Measurements from ENCODE around the gene SPINK9. TPM values are rescaled to one million over a fixed set of nuclear protein-coding genes. Genes with fewer than 3 reads are reported as not detected.

Gene SPINK9
- polyA plus RNA-seq, 1 experiment = not detected

GRCh38 chr5:148333262-148333849 is 2.0 kb upstream of the SPINK9 start:
- POLR2A ChIA-PET = no interaction called here
- Histone ChIP-seq H3K36me3 (ENCODE audit: control insufficient read depth, insufficient read depth, low read length) (no peaks in the 10 kb centered on the region), H3K27me3 (ENCODE audit: control insufficient read depth, insufficient read depth, low read length) (no peaks in the 10 kb centered on the region), H3K4me3 (ENCODE audit: low read depth, low read length) (no peak overlapping the region)
- DNase-seq (ENCODE audit: low read depth) = no peak
- CTCF ChIA-PET = no interaction called here
- TF ChIP-seq, protein P1, sequence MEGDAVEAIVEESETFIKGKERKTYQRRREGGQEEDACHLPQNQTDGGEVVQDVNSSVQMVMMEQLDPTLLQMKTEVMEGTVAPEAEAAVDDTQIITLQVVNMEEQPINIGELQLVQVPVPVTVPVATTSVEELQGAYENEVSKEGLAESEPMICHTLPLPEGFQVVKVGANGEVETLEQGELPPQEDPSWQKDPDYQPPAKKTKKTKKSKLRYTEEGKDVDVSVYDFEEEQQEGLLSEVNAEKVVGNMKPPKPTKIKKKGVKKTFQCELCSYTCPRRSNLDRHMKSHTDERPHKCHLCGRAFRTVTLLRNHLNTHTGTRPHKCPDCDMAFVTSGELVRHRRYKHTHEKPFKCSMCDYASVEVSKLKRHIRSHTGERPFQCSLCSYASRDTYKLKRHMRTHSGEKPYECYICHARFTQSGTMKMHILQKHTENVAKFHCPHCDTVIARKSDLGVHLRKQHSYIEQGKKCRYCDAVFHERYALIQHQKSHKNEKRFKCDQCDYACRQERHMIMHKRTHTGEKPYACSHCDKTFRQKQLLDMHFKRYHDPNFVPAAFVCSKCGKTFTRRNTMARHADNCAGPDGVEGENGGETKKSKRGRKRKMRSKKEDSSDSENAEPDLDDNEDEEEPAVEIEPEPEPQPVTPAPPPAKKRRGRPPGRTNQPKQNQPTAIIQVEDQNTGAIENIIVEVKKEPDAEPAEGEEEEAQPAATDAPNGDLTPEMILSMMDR (IDR thresholded peaks at IDR 0.05; ENCODE audit: insufficient read depth, low read depth, low read length) = no peak

DNA sequence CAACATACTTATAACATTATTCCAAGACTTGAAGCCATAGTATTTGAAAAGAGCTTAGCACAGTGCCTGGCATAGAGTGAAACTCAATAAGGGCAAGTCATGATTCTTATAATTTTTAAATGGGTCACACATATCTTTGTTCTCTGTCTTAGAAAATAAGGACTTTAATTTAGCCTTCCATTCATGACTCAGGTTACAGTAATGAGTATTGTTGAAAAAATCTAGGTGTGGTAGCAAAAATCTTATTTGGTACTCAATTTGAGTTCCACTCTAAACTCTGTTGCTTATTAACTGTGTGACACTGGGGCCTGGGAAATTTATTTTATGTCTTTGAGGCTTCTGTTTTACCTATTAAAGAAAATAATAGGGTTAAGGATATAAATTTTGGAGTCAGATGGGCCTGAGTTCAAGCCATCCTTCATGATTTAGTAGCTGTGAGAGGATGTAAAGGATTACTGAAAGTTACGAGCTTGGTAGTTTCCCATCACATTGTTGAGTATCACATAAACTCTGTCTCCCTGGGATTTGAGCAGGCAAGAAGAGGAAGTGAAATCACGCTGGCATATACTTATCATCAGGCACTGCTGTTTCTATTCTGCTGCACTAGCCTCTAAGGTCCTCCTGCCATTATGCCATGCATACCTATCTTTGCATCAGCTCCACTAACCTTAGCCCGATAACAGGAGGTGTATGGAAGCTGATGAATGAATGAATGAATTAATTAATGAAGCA is 1.5 kb downstream of the SPINK9 start:
- no peaks in the 10 kb centered on the region for H3K36me3 ChIP-seq (ENCODE audit: control insufficient read depth, insufficient read depth, low read length)
- H3K27me3 ChIP-seq (ENCODE audit: control insufficient read depth, insufficient read depth, low read length) = no peaks in the 10 kb centered on the region
- H3K4me3 ChIP-seq (ENCODE audit: low read depth, low read length) = no peak overlapping the region
- ChIA-PET CTCF (interaction anchor here (1.0 kb wide), 1 partner anchor 15 kb away, joined by 4 read pairs; no protein-coding TSS in a partner anchor), POLR2A (no interaction called here)
- DNase-seq (ENCODE audit: low read depth) = no peak
- TF ChIP-seq, protein P1 (IDR thresholded peaks at IDR 0.05; ENCODE audit: insufficient read depth, low read depth, low read length) = no peak

DNA sequence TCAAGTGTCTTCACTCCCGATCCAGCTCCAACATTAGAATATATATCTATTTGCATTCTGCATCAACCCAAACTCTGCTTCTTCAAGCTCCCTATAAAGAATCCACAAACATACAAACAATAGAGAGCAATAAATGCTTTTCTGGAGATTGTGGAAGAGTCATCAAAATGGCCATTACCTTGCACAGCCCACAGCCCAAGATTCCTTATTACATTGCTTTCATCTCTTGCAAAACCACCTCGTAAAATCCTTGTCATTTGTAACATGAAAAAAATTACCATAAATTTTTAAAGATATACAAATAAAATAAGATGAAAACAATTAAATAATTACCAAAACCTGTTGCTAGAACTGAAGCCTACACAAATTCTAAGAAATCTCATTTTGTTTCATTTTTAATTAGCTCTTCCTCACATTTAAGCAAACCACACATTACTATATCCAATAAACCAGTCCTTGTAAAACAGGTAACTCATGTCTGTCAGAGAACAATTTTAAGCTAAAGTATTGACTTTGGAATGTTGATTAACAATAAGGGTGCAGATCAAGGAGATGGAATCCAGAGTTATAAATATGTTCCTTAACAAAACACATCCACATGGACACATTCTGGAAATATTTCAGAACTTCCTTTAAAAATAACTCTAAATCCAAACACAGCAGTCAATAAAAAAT is 7.1 kb downstream of the SPINK9 start:
- Histone ChIP-seq H3K27me3 (ENCODE audit: control insufficient read depth, insufficient read depth, low read length) (no peaks in the 10 kb centered on the region), H3K4me3 (ENCODE audit: low read depth, low read length) (no peak overlapping the region), H3K36me3 (ENCODE audit: control insufficient read depth, insufficient read depth, low read length) (no peaks in the 10 kb centered on the region)
- CTCF ChIA-PET = no interaction called here
- POLR2A ChIA-PET = no interaction called here
- DNase-seq (ENCODE audit: low read depth) = no peak
- TF ChIP-seq, protein P1 (IDR thresholded peaks at IDR 0.05; ENCODE audit: insufficient read depth, low read depth, low read length) = no peak

DNA sequence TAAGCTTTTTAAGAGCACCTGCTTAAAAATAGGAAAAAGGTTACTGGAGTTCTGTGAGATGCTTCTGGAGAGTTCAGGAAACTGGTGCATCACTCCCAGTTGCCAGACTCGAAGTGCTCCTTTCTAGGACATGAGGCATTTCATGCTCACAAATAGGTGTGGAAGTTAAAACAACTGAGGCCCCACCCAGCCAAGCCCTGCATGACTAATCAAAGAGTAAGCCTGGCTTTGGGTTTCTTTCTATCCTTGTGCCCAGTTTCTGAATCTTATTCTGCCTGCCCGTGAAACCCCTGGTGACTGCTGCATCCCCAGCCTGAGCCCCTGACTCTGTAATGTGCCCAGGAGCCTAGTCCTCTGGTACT is 7.7 kb downstream of the SPINK9 start:
- POLR2A ChIA-PET = no interaction called here
- TF ChIP-seq, protein P1 (IDR thresholded peaks at IDR 0.05; ENCODE audit: insufficient read depth, low read depth, low read length) = no peak
- no peak for DNase-seq (ENCODE audit: low read depth)
- H3K4me3 ChIP-seq (ENCODE audit: low read depth, low read length) = no peak overlapping the region
- CTCF ChIA-PET = no interaction called here
- H3K36me3 ChIP-seq (ENCODE audit: control insufficient read depth, insufficient read depth, low read length) = no peaks in the 10 kb centered on the region
- no peaks in the 10 kb centered on the region for H3K27me3 ChIP-seq (ENCODE audit: control insufficient read depth, insufficient read depth, low read length)

DNA sequence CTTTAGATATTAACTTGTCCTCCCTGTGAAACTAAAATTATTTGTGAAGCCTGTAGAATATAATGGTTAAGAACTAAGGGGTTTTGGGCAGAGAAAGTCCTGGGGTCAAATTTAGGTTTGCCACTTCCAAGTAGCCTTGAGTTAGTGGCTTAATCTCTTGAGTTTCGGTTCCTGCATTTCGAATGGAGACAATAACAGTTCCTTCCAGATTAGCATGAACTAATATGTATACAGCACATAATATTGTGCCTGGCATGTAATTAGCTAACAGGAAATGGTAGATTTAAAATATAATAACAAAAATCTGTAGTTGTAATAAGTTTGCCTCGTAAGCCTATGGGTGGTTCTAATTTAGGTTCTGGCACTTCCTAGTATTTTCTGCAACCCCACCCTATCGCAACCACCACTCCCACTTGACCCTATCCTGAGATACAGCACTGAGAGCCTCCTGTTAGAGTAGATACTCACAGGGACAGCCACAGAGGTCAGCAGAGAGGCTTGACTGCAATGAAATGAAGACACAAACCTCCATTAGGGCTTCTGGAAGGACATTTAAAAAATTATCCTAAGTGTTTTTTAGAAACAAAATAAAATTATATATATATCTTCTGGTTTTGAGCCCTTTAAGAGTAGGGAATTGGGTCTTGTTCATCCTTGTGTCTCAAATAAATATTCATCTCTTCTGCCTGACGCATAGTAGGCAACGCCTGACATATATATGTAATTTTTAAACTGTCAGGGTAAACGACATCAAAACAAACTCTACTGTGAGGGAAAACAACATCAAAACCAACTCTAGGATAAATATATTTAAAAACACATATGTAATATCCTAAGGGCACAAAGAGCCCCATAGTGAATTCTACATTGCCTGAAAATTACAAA is 8.5 kb downstream of the SPINK9 start:
- no peaks in the 10 kb centered on the region for H3K27me3 ChIP-seq (ENCODE audit: control insufficient read depth, insufficient read depth, low read length)
- ChIA-PET CTCF (no interaction called here), POLR2A (no interaction called here)
- DNase-seq (ENCODE audit: low read depth) = no peak
- no peaks in the 10 kb centered on the region for H3K36me3 ChIP-seq (ENCODE audit: control insufficient read depth, insufficient read depth, low read length)
- TF ChIP-seq, protein P1 (IDR thresholded peaks at IDR 0.05; ENCODE audit: insufficient read depth, low read depth, low read length) = no peak
- H3K4me3 ChIP-seq (ENCODE audit: low read depth, low read length) = no peak overlapping the region
